ENCODE data around the gene ST3GAL4.
"Not testable (repeated sequence)": the region's sequence is repeated elsewhere in the genome, so short reads cannot be mapped to it uniquely, and the experiment has no call there.

ST3GAL4 gene

DNA sequence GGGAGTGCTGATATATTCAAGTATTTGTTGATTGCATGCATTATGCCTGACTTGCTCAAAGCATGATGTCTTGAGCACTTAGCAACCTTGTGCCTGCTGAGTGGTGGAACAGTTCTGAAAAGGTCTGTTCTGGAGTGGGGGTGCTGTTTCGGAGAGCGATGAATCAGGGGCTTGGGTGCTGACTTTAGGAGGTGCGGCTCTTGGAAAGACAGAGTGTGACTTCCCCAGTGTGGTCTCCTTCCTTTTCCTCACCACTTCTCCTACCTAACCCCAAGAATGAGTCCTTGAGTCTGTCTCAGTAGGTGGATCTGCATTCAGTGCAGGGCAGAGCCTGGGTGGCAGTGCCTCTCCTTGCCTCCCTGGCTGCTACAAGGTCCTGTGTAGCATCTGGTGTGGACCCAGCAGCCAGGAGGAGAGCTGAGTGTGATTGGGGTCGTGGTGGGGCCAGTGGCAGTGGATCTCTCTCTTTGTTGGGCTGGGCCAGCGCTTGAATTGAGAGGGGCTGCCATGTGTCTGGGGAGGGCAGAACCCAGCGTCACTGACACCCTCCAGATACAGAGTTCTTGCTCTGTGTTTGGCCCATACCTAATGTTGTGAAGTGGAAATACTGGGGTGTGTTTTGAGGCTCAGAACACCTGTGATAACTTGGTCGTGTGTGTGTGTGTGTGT lies 35.9 kb downstream of the ST3GAL4 start:
- DNase-seq, result no peak

DNA sequence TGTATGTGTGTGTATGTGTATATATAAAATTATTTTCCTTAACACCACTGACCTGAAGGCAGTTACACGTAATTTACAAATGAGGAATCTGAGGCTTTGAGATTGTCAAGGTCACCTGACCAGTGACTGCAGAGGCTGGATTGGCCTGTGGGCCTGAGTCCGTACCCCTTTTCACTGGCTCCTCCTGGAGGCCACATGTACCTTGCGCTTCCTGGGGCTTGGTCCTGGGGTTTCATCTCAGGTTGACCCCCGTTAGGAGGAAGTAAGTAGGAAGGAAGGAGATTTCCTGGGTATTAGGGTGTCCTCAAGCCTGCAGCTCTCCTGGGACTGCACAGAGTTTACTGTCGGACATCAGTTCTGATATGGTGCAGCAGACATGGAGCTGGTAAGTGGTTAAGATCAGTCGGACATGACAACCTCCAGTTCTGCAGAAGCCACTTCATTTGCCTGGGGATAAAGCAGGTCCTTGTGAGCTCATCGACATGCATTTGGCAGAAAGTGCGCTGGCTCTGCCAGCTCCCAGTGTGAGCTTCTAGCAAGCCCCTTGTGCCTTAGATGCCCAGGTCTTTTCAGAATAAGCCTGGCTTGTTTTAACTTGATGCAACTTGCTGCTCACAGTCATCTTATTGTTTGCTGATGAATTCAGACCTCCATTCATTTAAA lies 36.6 kb downstream of the ST3GAL4 start:
- no peak for DNase-seq

DNA sequence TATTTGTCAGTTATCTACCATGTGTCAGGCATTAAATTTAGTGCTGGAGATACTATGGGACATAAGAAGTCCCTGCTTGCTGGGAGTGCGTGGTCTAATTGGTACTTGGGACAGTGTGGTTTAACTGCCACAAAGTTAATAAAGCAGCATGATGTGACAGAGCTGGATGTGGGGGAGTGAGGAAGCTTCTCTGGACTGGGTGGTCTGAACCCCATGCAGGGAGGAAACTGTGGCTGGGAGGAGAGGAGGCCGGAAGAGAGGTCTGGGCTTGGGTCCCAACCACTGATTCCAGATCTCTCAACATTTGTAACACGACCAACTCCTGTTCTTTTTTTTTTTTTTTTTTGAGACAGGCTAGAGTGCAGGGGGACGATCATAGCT lies 37.1 kb downstream of the ST3GAL4 start:
- DNase-seq, result no peak

DNA sequence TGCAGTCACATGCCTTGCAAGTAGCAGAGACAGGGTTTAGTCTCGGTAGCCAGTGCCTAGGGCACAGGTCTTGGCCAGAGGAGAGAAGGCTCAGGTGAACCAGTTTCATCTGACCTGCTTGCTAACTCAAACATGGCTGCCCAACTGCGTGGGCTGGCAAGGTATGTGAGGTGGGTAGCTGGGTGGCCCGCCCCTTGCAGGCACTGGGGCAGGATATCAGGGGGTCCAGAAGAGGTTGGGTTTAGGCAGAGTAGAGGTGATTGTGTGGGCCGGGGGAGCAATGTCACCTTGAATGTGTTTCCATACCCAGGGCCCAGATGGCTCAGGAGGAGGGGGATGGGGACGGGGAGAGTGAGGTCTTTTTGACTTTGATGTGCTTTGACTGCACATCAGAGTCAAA lies 37.7 kb downstream of the ST3GAL4 start:
- DNase-seq, result no peak

DNA sequence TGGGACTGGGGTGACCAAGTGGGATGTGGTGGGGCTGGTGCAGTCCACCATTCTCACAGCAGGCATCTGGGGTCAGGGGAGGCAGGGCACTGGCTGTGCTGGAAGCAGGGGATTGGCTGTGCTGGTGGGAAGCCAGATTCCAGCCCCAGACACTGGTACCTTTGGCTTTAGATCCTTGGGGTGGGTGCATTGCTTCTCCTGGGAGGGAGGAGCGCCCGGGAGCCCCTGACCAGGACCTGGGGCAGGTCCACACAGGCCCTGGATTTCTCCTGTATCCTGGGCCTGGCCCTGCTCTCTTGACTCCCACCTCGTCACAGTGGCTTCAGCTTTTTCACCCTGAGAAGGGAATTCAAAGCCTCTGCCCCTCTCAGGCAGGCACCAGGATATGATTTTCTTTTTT lies 38.5 kb downstream of the ST3GAL4 start:
- DNase-seq, result no peak

DNA sequence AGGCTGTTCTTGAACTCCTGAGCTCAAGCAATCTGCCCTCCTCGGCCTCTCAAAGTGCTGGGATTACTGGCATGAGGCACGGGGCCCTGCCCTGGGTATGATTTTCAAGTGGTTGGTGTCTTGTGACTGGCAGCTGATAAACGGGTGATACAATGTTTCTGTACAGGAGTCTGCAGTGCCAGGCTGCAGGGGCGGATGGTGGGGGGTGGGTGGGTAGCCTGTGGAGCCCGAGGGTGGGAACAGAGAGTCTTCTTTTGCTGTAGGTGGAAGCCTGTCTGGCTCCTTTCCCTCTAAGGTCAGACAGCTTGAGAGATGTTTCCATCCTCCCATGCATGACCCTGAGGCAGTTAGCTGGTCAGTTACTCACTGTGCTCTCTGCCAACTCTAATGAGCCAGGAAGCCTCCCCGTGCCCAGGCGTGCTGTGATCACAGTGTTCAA lies 39.2 kb downstream of the ST3GAL4 start:
- DNase-seq, result not testable (repeated sequence)

DNA sequence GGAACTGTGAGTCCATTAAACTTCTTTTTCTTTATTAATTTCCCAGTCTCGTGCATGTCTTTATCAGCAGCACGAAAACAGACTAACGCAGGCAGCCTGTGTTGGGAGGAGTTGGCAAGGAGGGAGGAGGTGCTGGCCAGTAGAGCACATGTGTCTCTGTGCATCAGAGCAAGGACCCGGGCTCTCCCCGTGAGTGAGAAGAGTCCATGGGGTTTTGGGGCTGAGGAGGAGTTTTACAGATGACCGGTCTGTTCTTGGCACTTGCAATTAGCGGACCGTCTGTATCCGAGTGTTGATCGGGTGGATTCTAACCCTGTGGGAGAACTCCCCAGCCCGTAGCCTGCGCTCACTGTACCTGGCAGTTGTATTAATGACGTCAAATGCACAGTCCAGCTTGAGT lies 40.3 kb downstream of the ST3GAL4 start:
- DNase-seq, result not testable (repeated sequence)

DNA sequence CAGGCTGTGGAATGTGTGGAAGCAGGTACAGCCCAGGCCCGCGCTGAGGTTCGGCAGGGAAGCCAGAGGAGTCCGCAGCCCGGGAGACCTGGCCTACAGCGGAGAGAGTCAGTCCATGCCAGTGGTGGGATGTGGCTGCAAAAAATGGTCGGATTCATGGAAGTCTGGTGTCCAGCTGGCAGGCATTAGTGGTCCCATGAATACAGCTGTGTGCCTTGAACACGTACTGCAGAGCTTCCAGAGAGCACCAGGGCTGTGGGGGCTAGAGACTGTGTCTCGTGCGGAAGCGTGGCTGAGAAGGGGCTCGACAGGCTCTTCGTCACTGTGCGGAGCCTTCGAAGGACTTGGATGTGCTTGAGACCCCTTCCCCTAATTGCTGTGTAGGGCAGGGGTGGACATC lies 40.8 kb downstream of the ST3GAL4 start:
- not testable (repeated sequence) for DNase-seq

DNA sequence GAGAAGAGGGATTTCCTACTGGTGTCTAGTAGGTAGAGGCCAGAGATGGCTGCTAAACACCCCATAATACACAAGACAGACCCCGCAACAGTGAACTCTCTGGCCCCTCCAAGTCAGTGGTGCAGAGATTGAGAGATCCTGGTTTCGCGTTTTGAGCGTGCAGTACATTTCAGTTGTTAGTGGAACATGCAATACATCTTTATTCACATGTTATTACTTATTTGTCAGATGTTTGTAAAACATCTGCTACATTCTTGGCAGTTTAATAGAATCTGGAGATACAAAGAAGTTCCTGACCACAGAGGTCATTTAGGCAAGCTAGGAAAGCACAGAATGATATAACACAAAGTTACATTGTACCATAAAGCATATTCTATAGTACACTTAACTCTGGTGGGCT lies 41.5 kb downstream of the ST3GAL4 start:
- no peak for DNase-seq

DNA sequence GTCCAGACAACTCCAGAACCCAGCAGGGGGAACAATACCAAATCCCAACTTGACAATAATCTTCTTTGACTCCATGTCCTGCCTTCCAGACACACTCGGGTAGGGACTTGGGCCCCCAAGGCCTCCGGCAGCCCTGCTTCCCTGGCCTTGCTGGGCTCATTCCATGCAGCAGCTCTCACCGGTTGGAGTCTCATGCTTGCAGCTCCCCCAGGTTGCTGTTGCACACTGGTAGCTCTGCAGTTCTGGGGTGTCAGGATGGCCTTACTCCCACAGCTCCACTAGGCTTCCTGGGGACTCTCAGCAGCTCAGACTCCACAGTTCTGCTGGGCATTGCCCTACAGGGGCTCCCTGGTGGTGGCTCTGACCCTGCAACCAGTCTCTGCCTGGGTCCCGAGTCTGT lies 42.8 kb downstream of the ST3GAL4 start:
- DNase-seq, result no peak

DNA sequence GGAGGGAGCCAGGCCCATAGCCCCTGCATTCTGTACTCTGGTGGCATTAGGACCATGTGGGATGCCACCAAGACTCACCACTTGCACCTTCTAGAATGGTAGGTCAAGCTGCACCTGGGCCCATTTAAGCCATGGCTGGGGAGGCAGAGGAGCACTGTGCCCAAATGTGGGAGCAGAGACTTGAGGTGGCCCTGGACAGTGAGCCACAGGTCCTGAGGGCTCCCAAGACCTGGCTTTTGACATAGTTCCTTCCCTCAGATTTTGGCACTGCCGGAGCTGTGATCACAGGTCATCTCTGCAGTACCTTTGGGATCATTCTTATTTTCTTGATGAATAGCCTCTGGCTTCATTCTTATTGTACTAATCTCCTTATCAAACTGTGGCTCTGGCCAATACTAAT lies 43.2 kb downstream of the ST3GAL4 start:
- DNase-seq, result no peak

DNA sequence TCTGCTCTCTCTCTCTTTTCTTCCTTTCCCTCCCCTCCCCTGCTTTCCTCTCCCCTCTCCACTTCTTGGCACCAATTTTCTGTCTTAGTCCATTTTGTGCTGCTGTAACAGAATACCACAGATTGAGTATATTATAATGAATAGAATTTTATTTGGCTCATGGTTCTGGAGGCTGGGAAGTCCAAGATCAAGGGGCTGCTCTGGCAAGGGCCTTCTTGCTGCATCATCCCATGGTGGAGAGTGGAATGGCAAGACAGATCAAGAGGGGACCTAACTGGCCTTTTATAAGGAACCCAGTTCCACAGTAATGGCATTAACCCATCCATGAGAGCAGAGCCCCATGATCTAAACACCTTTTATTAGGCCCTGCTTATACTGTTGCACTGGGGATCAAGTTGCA lies 44.5 kb downstream of the ST3GAL4 start:
- no peak for DNase-seq

DNA sequence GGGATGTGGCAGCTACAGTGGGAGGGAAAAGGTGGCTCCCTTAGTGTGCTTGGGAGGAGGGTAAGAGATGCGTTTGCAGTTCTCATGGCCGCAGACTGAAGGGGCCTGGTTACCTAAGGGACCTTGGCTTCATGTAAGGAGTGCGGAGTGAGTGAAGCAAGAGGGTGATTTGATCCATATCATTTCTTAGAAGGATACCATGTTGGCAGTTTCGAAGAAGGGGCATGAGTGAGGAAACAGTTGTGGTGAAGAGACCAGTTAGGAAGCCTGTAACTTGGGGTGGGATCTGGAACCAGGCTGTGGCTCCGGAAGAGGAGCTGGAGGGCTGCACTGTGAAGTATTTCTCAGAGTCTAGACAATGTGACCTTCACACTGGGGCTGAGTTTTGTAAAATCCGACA lies 45.0 kb downstream of the ST3GAL4 start:
- no peak for DNase-seq

DNA sequence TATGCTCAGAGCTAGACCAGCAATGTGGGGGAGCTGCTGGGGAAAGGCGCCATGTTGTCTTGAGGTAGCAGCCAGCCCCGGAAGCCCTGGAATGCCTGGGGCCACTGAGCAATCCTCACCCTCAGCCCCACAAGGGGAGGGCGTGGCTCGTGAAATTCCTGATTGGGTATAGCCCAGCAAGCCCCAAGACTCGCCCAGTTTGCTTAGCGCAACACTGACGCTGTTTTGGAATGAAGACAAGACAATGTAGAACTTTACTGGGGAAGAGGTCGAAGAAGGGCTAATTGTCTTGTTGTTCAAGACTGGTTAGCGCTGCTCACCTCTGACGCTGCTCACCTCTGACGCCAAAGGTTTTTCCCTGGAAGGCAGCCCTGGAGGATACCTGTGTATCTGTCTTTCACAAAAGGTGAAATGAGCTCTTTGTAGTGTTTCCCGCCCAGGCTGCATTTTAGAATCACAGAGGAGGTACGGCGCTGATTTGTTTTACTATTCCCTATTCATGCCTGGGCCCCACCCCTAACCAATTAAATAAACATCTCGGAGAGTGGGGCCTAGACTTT lies 47.6 kb downstream of the ST3GAL4 start:
- no peak for DNase-seq

DNA sequence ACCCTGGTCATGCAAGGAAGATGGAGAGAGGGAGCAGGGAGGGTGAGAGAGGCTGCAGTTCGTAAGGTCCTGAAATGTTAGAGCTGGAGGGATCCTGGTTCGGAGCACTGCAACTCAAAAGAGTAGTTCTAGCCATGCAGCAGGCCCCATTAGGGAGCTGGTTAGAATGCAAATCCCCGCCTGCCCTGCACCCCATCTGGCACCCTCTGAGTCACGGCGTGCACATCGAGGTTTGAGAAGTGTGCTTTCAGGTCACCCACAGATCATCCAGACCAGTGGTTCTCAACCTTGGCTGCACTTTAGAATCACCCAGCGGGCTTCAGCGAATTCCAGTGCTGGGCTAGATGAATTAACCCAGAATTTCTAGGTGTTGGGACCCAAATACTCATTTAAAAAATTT lies 48.2 kb downstream of the ST3GAL4 start:
- DNase-seq, result no peak

DNA sequence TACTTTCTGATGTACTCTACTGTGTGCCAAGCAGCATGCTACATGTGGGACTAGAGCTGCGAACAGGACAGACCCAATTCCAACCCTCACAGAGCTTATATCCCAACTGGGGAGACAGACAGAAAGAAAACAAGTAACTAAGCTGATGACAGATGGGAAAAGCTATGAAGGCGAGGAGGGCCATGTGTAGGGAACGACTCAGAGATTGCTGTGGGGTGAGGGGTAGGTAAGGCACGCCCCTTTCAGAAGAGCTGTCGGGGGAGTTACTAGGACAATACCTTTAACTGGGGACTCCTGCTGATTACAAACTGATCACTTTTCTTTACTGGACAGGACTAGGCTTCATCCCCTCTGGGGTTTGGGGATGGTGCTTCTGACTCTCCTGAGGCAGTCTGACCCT lies 48.9 kb downstream of the ST3GAL4 start:
- no peak for DNase-seq

DNA sequence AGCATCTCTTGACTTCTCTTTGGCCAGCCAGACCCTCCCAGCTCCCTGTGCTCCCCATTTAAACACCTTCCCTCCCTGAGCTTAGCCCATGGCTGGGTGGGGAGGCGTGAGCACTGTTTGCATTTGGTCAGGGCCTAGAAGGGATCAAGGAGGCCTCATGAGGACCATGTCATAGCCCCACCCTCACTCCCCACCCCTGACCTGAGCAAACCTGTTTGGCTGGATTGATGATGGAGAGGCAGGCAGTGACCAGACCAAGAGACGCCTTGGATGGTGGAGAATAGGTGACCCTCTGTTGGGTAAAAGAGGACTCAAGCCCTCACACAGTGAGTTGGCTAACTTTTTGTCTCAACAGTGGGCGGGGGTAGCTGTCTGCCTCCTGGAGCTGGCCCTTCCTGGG lies 49.9 kb downstream of the ST3GAL4 start:
- DNase-seq, result no peak

DNA sequence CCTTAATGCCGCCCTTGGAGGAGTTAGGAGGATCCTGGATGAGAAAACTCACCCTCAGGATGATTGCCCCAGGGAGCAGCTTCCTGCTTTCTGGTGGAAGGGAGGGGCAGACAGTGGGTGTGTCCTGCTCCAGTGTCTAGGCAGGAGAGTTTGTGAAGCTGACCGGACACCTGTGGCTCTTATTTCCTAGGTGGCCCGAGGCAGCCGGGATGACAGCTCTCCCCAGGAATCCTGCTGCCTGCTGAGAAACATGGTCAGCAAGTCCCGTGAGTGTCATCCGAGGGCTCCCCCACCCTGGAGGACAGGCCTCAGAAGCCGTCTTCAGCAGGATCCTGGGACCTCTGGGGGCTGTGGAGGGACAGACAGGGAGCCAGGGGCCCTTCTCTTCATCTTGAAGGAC lies 50.4 kb downstream of the ST3GAL4 start:
- DNase-seq, result no peak

DNA sequence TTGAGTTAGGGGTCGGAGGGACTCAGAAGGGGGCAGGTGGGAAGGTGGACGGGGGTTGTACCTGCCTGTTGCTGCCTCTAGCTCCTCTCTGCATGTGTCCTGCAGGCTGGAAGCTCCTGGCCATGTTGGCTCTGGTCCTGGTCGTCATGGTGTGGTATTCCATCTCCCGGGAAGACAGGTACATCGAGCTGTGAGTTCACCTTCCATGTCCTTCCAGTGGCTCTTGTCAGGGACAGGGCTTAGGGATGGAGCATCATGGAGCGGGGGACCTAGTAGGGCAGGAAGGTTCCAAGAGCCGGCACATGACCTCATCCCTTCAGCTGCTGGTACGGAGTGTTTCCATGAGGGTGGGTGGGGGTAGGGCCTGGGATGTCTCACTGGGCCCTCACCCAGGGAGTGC lies 50.9 kb downstream of the ST3GAL4 start:
- DNase-seq, result no peak

DNA sequence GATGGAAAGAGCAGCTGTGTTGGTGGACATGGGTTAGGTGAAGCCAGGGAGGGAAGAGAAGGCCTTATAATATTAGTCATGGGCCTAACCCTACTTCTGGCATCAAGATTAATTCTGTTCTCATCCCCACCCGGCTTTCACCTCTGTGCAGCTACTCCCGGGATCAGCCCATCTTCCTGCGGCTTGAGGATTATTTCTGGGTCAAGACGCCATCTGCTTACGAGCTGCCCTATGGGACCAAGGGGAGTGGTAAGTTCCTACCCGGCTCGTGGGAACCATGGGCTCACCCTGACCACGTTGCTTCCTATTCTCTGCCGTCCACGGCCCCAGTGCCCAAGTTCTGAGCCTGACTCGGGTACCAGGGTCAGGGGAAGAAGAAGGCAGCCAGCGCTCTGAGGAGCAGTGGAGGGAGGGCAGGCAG lies 51.6 kb downstream of the ST3GAL4 start:
- no peak for DNase-seq

DNA sequence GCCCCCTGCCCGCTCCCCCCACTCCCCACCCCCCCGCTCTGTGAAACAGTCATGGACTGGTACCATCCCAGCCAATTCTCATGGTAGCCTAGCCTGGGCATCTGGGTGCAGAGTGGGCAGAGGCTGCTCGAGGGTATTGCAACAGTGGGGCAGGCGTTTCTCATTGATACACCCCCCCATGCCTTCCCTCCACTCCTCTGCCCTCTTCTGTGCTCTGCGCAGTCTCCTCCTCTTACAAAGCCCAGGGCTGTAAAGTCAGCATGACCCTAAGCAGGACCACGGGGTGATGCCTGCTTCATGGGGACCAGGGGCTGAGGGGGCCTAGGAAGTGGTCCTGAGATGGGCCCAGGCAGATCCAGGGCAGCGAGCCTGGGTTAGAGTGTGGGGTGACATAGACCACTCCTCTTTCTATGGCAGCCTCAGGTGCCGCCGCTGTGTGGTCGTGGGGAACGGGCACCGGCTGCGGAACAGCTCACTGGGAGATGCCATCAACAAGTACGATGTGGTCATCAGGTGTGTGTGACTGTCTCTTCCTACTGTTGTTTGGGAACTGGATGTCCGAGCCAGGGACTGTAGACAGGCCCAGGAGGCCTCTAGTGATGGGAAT lies 52.3 kb downstream of the ST3GAL4 start:
- DNase-seq, result no peak

DNA sequence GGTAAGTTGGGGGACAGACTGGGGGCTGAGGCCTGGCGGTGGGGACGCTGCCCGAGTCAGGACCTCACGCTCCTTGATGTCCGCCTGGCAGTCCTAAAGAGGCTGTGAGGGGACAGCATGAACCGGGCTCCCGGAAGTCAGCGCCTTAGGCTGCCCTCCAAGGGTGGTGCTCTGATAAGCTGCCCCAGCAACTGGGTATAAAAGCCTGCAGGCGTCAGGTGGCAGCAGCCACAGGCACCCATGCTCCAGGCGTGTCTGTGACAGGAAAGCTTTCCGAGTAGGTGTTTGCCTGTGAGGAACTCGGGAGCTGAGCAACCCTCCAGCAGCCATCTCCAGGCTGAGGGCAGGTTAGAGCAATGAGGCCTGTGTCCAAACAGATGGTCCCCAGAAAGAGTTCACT lies 53.0 kb downstream of the ST3GAL4 start:
- no peak for DNase-seq

DNA sequence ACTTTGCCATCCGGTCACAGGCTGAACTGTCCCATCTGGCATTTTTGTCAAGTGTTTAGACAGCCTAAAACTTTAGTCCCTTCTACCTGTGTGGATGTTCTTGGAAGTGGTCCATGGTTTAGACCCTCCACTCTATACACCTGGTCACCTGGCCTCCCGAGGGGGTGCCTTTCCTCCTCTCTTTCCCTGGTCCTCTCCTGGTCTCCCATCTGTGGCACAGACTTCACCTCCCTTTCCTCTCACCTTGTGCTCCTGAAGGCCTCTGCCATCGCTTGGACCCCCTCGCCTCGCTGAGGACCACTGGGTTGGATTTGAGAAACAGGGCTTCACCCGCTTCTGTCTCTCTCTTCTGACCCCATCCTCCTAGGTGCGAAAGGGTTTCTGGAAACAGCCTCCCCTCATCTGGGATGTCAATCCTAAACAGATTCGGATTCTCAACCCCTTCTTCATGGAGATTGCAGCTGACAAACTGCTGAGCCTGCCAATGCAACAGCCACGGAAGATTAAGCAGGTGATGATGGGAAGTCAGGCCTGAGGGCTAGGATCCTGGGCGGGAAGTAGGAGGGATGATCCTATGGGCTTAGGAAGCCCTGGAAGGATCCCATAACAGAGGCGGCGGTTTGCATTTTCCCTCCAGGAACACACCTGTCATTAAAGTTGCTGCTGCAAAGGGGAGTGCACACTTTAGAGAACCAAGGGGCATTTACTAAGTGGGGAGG lies 53.6 kb downstream of the ST3GAL4 start:
- DNase-seq, result no peak

DNA sequence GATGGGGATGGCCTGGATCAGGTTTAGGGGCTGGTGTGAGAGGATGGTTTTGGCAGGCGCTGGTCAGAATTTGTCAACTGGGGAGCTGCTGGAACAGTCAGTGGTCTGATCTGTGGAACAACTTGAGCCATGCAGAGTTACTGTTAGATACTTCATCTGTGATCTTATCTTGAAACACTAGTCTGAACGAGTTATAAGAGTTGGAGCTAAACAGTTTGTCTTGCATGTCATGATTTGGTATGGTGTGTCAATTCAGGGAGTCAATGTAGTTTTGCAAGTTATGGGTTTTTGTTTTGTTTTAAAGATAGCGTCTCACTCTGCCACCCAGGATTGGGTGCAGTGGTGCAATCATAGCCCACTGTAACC lies 54.1 kb downstream of the ST3GAL4 start:
- no peak for DNase-seq
